DMS153 treated with DMSO at 0.1 percent for 48 hours (cell line): ENCODE measurements around the gene POLR2A.
"Not testable (repeated sequence)": the region's sequence is repeated elsewhere in the genome, so short reads cannot be mapped to it uniquely, and the experiment has no call there.

Source experiments
- DNase-seq: peaks from one replicate; lab custom pipeline; 2025; ENCODE audit not compliant: unreplicated experiment; lab: John Stamatoyannopoulos, UW

The POLR2A gene

DNA sequence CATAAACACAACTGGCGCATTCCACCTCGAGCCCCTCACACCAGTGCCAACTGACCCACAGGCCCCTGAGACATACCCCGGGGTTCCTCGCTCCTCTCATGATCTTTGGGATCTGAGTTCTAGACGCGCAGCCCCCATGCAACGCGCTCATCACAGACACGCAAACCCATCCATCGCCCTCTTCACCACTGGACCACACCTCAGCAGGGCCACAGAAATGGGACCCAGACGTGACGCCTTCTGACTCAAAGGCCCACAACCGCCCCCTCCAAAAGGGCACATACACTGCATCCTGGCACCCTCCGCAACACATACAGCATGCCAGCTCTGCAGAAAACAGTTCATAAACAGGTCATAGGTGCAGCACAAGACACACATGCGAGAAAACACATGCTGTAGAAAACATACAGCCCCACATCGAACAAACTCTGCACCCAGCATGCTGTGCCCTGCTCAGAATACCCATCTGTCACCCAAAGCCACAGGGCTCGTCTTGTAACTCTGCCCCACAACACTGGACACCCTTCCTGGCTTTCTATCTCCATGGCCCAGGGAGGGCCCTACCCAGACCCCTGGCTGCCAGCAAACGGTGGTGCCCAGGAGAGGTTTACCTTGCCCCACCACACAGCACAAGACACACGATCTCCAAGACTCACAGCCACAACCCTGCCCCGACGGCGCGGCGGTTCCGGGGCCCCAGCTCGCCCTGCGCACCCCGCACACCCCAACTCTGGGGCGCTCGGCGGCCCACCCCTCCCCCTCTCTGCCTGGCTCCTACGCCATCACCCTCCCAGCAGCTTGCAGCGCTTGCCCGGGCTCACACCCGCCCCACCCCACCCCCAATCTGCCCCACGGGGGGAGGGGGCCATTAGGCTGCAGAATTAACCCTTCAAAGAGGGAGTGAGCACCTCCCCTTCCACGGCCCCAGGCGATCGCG, 5.6 kb upstream of the POLR2A start:
- DNase-seq = no peak

DNA sequence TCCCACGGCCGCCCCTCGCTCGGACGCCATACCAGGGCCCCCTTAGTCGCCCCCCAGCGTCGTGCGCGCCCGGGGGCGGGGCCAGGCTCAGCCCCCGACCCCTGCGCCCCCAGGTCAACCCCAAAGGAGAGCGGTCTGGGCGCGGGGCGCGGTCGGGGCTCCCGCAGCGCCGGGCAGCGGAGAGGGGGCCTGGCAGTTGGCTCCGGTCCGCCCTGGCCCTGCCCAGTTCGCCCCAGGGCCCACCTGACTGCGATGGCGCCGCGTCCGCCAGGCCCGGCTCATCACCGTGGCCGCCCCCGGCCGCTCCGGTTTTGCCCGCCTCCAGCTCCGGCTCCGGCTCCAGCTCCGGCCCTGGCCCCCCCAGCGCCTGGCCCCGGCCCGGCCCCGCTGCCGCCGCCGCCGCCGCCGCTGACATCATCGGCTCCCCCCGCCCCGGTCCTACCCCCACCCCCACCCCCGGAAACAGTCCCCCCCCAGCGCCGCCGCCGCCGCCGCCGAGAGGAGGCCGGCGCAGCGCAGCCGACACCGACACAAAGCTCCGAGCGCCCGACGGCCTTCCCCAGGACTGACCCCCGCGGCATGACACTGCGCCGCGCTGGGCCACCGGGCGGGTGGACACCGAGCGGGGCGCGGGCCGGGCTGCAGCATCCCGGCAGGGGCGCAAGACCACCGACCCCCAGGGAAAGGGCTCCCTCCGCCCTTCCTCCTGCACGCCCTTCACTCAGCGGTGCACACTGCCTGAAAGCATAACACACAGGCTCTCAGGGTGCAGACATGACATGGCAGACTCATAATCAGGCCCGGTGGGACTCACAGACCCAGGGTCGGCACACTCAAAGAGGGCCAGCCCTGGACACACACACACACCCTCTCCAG, 4.7 kb upstream of the POLR2A start, which contains the start of gene ZBTB4:
Gene ZBTB4 (minus strand): TSS at position 419 of the 876 bp plus-strand sequence. CDS start 12,830 bp downstream, outside the sequence.
- DNase-seq = no peak

DNA sequence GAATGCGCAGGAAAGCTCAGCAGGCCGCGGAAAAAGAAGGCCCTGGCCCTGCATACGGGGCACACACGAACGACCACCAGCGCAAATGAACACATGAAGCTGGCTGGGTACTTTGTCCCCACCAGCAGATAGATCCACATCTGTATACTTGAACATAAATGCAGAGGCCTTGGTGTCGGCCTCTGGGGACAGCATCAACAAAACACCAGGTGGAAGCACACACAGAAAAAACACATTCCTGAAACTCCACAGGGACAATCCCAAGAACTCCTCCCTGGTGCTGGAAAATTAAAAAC, 4.1 kb upstream of the POLR2A start:
- no peak for DNase-seq

DNA sequence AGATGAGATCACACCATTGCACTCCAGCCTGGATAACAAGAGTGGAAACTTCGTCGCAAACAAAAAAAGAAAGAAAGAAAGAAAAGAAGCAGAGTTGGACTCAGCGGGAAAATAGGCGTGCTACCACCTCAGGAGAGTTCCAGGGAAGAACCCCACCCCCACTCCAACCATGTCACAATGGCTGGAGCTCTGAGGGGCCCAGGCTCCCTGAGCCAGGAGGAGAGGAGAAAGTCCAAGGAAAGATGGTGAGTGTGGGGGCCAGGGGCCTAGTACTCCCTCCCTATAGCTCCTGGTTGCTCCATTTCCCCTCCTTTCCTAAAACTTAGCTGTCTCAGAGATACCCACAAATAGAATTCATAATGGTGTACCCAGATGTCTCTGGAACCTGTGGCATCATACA, 2.9 kb upstream of the POLR2A start, which contains the start of gene SLC35G6:
Gene SLC35G6 (plus strand): TSS at position 172 of the 400 bp plus-strand sequence. CDS start 71 bp downstream, at position 243.
- not testable (repeated sequence) for DNase-seq

DNA sequence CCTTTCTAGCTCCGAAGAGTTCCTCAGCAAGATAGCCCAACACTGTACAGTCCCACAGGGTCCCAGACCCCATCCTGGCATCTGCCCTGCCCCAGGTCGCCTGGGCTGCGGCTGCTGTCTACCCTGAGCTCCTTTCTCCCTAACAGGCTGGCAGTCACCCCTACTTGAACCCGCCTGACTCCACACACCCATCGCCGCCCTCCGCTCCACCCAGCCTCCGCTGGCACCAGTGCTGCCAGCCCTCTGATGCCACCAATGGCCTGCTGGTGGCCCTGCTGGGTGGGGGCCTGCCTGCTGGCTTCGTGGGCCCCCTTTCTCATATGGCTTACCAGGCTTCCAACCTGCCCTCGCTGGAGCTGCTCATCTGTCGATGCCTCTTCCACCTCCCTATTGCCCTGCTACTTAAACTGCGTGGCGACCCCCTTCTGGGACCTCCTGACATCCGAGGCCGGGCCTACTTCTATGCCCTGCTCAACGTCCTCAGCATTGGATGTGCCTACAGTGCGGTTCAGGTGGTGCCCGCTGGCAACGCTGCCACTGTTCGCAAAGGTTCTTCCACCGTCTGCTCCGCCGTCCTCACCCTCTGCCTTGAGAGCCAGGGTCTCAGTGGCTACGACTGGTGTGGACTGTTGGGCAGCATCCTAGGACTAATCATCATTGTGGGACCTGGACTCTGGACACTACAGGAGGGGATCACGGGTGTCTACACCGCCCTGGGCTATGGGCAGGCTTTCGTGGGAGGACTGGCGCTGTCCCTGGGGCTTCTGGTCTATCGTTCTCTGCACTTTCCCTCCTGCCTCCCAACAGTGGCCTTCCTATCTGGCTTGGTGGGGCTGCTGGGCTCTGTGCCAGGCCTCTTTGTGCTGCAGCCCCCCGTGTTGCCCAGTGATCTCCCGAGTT, 2.1 kb upstream of the POLR2A start:
- DNase-seq = not testable (repeated sequence)

DNA sequence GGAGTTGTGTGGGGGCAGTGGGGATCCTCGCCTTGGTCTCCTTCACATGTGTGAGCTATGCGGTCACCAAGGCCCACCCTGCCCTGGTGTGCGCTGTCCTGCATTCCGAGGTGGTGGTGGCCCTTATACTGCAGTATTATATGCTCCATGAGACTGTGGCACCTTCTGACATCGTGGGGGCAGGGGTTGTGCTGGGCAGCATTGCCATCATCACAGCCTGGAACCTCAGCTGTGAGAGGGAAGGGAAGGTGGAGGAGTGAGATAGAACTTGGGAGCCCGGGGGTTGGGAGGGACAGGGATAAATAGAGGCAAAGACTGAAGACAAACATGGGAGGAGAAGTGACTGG, 1.5 kb upstream of the POLR2A start:
- DNase-seq = not testable (repeated sequence)

DNA sequence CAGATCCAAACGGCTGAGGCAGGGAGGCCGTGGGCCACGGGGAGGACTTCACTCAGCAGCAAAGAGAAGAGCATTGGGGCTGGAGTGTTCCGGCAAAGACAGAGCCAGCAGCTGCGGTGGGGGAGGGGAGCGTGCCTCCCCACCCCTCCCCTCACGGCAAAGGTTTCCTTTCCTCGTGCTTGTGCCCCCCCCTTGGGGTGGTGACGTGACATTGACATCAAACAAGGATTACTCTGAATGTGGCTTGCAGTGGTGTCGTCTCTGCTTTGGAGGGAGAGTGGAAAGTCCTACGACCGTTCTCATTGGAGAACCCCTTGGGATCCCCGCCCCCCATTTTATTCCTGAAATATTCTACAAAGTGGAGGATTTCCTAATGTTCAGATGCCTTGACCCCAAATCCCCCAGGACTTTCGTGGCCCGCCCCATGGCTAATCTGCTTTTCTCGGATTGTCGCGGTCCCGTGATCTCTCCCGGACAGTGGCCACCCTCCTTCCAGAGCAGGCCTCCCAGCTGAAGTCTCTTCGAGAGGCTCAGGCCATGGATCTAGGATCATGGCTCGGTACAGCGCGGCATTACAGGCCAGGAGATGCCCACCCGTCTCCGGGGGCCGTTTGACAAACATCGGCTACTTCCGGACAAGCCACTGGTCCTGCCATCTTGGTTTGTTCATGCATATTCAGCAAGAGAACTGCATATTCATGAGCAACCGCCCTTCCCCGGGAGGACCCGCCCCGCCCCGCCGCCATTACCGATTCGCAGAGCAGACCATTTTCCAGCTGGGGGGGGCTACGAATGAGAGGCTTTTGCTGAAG, 705 bp upstream of the POLR2A start:
- DNase-seq = peak; percentile 45

GRCh38 chr17:7484919-7485377, 782 bp downstream of the POLR2A start:
- no peak for DNase-seq

- no peak for DNase-seq
Observed at GRCh38 chr17:7486181-7486580, 2.0 kb downstream of the POLR2A start.

GRCh38 chr17:7490144-7490543, 6.0 kb downstream of the POLR2A start:
- no peak for DNase-seq

- DNase-seq = no peak
Observed at GRCh38 chr17:7491583-7491982, 7.4 kb downstream of the POLR2A start.

- DNase-seq = no peak
Observed at GRCh38 chr17:7493941-7494340, 9.8 kb downstream of the POLR2A start.

DNA sequence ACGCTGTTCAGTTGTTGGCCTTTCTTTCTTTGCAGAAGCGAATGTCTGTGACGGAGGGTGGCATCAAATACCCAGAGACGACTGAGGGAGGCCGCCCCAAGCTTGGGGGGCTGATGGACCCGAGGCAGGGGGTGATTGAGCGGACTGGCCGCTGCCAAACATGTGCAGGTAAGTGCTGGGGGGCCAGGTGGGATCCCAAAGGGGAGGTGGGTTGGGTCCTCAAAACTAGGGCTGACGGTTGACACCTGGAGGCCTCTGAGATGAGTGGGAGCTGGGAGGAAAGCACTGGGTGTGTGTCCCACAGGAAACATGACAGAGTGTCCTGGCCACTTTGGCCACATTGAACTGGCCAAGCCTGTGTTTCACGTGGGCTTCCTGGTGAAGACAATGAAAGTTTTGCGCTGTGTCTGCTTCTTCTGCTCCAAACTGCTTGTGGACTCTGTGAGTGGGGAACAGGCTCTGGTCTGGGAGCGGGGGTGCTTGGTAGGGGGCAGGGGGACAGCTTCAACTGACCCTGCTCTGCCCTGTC, 11.8 kb downstream of the POLR2A start:
- no peak for DNase-seq

DNA sequence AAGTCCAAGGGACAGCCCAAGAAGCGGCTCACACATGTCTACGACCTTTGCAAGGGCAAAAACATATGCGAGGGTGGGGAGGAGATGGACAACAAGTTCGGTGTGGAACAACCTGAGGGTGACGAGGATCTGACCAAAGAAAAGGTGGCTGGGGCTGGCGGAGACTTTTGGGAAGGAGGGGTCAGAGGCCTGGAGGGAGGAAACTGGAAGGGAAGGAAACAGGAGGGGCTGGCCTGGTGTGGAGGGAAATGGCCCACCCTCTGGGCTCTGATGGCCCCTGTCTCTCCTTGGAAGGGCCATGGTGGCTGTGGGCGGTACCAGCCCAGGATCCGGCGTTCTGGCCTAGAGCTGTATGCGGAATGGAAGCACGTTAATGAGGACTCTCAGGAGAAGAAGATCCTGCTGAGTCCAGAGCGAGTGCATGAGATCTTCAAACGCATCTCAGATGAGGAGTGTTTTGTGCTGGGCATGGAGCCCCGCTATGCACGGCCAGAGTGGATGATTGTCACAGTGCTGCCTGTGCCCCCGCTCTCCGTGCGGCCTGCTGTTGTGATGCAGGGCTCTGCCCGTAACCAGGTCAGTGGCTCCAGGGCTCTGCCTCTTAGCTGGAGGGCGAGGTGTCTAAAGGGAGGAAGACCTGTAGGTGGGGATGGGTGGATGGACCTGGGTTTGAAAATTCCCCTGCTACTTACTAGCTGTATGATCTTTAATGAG, 12.5 kb downstream of the POLR2A start:
- DNase-seq = no peak

- no peak for DNase-seq
Observed at GRCh38 chr17:7497228-7497627, 13.1 kb downstream of the POLR2A start.

DNA sequence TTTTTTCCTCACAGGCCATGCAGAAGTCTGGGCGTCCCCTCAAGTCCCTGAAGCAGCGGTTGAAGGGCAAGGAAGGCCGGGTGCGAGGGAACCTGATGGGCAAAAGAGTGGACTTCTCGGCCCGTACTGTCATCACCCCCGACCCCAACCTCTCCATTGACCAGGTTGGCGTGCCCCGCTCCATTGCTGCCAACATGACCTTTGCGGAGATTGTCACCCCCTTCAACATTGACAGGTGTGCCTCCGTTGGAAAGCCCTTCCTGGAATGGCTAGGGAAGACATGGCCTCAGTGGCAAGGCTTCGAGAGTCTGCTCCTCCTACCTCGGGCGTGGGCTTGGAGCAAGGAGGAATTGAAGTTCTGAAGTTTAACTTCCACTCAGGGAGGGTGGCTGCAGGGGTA, 13.5 kb downstream of the POLR2A start:
- DNase-seq = no peak

- DNase-seq = no peak
Observed at GRCh38 chr17:7499161-7499560, 15.0 kb downstream of the POLR2A start.

DNA sequence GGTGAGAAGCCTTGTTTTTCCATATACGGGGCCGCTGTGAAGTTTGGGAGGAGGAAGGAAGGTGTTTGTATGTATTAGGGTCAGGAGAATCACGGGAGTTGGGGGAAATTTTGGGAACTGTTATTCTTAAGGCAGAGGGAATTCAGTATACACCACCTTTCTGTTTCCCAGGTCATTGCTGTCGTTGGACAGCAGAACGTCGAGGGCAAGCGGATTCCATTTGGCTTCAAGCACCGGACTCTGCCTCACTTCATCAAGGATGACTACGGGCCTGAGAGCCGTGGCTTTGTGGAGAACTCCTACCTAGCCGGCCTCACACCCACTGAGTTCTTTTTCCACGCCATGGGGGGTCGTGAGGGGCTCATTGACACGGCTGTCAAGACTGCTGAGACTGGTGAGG, 17.6 kb downstream of the POLR2A start:
- DNase-seq = no peak
